Activated naive CD4-positive, alpha-beta T cell treated with anti-CD3 and anti-CD28 coated beads, Interleukin-2, amount 50 U/mL, for 16 hours (primary cell): Measurements from ENCODE around the gene IFT80.

Experiments used
- DNase-seq: peaks from one replicate; pipeline ENCODE4 v3.0.0-alpha.2; 2020

Gene IFT80

DNA sequence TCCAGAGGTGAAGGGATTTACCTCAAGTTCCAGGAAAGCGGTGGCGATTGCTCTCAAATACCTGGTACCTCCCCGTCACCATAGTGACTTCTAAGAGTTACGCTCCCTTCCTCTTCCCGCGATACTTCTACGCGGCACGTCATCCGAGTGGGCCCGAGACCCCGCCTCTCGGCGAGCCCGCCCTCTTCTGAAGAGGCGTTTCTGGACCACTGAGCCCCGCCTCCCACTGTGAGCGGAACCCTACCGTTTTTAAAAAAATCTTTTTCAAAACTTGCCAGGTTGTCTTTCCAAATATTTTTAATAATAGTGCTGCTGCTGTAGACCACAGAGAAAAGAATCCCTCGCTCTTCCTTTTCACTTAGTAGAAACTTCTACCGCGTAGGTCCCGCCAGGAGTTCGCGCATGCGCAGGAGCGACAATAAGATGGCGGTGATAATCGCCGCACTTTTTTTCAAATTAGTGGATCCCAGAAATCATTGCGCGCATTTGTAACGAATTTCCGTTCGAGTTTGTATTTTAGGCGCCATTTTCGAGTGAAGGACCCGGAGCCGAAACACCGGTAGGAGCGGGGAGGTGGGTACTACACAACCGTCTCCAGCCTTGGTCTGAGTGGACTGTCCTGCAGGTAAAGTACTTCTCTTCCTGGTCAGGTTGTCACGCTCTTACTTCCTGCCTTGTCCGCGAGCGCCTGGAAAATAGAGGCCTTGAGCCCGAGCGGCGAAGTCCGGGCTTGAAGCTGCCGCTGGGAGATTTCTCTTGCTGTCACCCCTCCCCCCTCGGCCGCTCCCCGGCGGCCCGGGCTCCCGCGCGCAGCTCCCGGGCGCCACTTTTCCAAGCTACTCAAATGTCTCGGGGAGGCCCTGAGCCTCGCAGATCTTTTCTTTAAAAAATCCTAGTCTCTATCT lies at the start of gene IFT80, which contains the start of gene SMC4:
Gene IFT80, minus strand, starts transcription at position 101 of the 905 bp plus-strand sequence. CDS start 14,625 bp downstream, outside the sequence.
Gene SMC4, plus strand, starts transcription at position 526 of the 905 bp plus-strand sequence. CDS start 1,177 bp downstream, outside the sequence.
- peak; percentile 95 for DNase-seq

DNA sequence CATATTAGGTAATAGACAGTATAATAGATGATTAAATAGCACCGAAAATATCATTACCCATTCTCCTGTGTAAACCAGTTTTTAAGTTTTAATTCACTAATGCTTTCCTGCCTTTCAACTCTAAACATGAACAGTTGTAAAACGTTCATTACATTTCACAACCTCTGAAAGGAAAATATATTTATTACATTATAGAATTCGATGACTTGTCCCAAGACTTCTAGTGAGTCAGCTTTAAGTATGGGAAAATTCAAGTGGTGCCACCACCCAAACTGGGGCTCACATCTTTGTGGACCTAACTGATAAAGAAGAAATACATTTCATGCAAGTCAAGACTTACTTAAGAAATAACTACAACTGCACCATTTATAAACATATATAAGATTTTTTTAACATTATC lies 48.5 kb upstream of the IFT80 start:
- DNase-seq = no peak

GRCh38 chr3:160446522-160447056 lies 47.6 kb upstream of the IFT80 start:
- no peak for DNase-seq

DNA sequence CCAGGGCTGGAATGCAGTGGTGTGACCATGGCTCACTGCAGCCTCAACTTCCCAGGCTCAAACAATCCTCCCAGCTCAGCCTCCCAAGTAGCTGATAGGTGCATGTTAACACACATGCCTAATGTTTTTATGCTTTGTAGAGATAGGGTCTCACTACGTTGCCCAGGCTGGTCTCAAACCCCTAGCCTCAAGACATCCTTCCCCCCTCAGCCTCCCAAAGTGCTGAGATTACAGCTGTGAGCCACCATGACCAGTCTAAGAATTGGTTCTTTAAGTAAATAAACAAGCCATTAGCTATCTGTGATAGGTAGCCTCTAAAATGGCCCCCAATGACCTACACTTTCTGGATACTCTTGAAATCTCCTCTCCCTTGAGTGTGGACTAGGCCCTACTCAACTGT lies 46.8 kb upstream of the IFT80 start:
- DNase-seq = no peak

DNA sequence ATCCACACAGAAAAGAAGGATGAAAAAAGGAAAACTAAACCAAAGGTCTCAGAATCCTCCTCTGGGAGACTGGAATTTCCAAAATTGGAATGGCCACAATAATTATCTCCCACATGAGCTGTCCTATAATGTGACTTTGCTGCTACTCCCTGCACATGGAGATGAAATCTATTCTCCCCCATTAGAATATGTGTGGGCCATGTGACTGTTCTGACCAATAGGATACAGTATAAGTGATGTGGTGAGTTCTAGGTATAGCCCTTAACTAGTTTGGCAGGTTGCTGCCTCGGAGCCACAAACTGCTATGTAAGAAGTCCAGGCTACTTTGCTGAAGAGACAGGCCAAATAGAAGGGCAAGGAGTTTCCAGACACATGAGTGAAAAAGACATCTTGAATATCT lies 45.4 kb upstream of the IFT80 start:
- DNase-seq = no peak

DNA sequence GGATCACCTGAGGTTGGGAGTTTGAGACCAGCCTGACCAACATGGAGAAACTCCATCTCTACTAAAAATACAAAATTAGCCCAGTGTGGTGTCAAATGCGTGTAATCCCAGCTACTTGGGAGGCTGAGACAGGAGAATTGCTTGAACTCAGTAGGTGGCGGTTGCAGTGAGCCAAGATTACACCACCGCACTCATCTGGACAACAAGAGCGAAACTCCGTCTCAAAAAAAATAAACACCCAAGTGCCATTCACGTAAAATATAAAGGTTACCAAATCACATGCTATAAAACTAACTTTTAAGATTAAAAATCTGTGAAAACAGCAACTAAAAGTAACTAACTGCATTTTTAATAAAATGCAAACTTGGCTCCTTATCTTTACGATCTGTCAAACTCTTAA lies 41.7 kb upstream of the IFT80 start:
- DNase-seq = no peak

DNA sequence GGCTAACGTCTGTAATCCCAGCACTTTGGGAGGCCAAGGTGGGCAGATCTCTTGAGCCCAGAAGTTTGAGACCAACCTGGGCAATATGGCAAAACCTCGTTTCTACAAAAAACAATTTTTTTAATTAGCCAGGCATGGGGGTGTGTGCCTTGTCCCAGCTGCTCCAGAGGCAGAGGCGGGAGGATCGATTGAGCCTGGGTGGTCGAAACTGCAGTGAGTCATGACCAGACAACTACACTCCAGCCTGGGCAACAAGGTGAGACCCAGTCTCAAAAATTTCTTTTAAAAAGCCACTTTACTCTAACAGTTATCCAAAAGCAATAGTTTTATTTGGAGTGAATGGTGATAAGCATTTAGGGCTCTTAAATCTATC lies 38.0 kb upstream of the IFT80 start:
- no peak for DNase-seq

DNA sequence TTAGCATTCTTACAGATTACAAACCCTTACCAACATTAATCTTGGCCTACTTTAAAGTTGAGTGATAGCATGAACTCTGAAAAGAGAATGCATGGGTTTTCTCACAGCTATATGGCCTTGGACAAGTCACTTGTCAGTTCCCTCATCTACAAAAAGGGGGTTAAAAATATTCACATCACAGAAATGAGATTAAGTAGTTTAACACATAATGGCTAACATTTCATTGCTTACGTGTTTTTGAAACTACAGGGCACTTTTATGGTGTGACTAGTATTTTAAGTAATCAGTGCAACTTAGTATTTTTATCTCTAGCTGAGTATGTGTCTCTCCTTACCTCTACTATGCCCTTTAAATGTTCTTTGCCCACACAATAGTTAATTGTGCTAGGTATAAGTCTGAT lies 36.7 kb upstream of the IFT80 start:
- DNase-seq = no peak

DNA sequence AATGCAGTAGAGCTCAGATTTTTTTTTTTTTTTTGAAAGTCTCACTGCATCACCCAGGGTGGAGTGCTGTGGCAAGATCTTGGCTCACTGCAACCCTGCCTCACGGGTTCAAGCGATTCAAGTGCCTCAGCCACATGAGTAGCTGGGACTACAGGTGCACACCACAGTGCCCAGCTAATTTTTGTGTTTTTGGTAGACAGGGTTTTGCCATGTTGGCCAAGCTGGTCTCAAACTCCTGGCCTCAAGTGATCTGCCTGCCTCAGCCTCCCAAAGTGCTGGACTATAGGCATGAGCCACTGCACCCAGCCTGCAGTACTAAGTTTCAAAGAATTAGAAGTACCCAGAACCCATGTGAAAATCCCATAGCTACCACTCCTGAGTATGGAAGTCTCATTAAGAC lies 36.1 kb upstream of the IFT80 start:
- DNase-seq = no peak

GRCh38 chr3:160434071-160434470 lies 35.0 kb upstream of the IFT80 start:
- DNase-seq = no peak

GRCh38 chr3:160427832-160428424 lies 28.9 kb upstream of the IFT80 start:
- DNase-seq = no peak

DNA sequence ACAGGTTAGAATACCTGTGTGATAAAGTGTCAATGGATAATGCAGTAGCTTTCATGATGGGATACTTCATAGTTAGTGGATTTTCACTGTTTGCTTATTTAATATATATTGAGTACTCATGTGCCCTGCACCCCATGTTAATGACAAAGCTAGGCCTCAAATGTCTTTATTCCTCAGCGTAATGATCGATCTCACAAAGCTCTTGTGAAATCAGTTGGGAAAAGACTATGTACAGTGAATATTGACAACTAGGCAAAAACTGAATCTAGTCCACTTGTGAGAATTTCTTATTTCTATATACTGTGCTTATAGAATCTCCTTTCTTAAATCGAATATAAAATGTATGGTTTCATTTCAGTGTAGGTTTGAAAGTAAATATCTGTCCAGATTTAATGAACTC lies 18.3 kb upstream of the IFT80 start:
- no peak for DNase-seq

DNA sequence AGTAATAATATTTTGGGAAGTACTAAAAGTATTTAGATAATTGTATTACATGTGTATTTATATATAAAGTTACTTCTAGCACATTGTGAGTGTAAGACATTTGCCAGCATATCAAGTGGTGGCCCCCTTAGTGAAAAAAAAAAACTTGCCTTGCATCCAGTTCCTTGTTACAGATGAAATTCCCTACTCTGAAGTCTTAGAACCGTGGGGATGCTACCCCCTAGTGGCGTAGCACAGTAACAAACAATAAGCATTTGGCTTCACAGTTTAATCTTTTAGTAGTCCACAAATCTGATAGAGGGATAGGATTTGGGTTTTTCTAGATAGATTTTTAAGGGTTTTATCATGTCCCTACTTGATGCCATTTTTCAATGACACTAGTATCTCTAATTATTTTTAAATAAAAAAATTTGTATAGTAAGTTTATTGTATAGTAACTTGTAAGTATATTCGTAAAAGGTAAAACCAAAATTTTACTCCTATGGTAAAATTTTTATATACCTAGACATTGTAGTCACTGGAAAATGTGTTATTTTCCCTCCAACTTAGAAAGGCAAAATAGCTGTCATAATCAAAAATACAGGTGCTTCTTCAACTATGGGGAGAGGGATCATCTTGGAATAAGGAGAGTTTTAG lies 14.7 kb upstream of the IFT80 start:
- DNase-seq = peak; percentile 54

GRCh38 chr3:160412477-160412876 lies 13.5 kb upstream of the IFT80 start:
- DNase-seq = no peak

GRCh38 chr3:160409812-160410610 lies 11.0 kb upstream of the IFT80 start:
- DNase-seq = no peak

- no peak for DNase-seq
Measured at GRCh38 chr3:160403796-160404470, 4.9 kb upstream of the IFT80 start.

- DNase-seq = no peak
Measured at GRCh38 chr3:160403028-160403545, 4.1 kb upstream of the IFT80 start.

DNA sequence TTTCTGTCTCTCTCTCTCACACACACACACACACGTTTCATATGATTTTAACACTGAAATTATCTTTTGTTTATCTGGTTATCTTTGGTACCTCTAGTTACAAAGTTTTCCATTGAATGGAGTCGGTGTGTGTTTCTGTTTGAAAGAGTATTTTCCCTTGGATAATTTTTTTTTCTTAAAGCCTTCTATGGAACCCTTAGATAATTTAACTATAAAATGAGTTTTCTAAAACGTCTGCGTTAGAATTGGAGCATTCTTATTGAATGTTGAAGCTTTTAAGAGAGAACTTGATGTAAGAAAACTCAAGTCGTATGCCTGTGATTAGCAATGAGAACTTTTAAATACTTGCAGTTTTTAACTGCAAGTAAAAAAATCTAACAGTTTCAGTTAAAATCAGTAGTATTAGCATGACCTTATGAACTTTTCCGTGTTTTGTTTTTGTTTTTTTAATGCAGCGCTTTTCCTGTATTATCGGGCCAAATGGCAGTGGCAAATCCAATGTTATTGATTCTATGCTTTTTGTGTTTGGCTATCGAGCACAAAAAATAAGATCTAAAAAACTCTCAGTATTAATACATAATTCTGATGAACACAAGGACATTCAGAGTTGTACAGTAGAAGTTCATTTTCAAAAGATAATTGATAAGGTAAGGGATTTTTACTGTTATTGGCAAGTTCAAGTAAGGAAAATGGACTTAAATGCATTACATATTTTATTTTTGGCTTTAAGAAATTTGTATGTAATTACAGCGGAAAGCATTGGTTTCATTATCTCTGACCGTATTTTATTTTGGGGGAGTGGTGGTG lies 3.4 kb upstream of the IFT80 start:
- DNase-seq = no peak

GRCh38 chr3:160401291-160402095 lies 2.5 kb upstream of the IFT80 start:
- no peak for DNase-seq

DNA sequence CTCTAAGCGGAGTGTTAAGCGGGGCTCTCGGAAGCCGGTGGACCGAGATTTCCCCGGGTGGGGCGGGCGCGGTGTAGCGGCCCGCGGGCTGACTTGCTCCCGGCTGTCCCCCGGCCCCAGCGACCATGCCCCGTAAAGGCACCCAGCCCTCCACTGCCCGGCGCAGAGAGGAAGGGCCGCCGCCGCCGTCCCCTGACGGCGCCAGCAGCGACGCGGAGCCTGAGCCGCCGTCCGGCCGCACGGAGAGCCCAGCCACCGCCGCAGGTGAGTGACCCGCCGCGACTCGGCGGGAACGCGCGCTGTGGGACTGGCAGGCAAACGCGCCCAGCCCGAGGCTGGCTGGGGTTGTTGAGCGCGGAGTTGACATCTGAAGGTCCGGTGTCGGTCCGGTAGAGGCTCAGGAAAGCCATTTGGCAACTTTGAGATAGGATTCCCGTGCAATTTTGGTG lies 1.7 kb upstream of the IFT80 start:
- DNase-seq = peak; percentile 14
